Prostate gland (tissue), 1 donor: ENCODE results near the gene MOK.

ENCODE experiments used
- POLR2A ChIP-seq: fragments of 450-650 bp; IDR thresholded peaks from one replicate; pipeline ENCODE4 v1.6.1; 2016; ENCODE audit warnings: antibody characterized with exemption, mild to moderate bottlenecking
- POLR2AphosphoS5 ChIP-seq: sonication (generic); formaldehyde crosslinking; IDR thresholded peaks from one replicate; pipeline ENCODE4 v1.6.1; 2017; ENCODE audit warnings: antibody characterized with exemption

DNA sequence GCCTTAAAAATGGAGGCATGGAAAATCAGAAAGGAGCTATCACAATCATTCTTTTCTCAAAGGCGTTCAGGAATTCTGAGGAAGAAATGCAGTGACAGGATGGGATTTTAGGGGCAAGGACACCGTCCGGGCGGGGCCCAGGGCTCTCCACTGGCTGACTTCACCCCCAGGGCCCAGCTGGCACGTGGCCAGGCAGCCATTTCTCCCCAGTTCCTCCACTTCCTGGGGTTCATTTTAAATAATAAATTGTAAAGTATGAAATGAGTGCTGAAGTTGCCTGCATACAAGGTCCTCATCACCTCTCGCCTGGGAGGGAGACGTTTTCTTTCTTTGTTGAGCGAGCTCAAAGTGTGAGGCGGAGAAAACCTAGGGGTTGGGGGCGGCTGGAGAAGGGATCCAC, 91.5 kb downstream of the MOK start:
- TF ChIP-seq POLR2A (no peak), POLR2AphosphoS5 (no peak)
